ENCODE measurements around the gene CSNK1G1.
"Not testable (repeated sequence)": the region's sequence is repeated elsewhere in the genome, so short reads cannot be mapped to it uniquely, and the experiment has no call there.

Gene CSNK1G1

GRCh38 chr15:64355944-64356709, at the start of gene CSNK1G1:
Gene CSNK1G1 (minus strand): TSS chr15:64356173. CDS start chr15:64300499, 55,674 bp downstream.
- peak; percentile 93 for DNase-seq

GRCh38 chr15:64400583-64400982, 44.6 kb upstream of the CSNK1G1 start:
- DNase-seq: no peak

- DNase-seq: no peak
Observed at GRCh38 chr15:64398575-64398974, 42.6 kb upstream of the CSNK1G1 start.

GRCh38 chr15:64396789-64397188, 40.8 kb upstream of the CSNK1G1 start:
- no peak for DNase-seq

GRCh38 chr15:64392471-64392870, 36.5 kb upstream of the CSNK1G1 start:
- DNase-seq: not testable (repeated sequence)

- DNase-seq: no peak
Observed at GRCh38 chr15:64389036-64389435, 33.1 kb upstream of the CSNK1G1 start.

- peak; percentile 93 to 95 for DNase-seq
Observed at GRCh38 chr15:64387562-64388168, 31.7 kb upstream of the CSNK1G1 start, which contains the start of gene TRIP4. Gene TRIP4 (plus strand): TSS chr15:64387836. CDS start chr15:64387864, 28 bp downstream.

- DNase-seq: no peak
Observed at GRCh38 chr15:64386291-64386690, 30.3 kb upstream of the CSNK1G1 start.

GRCh38 chr15:64383760-64384159, 27.8 kb upstream of the CSNK1G1 start:
- no peak for DNase-seq

GRCh38 chr15:64381000-64381751, 25.2 kb upstream of the CSNK1G1 start, which contains the start of gene PCLAF:
Gene PCLAF (minus strand): TSS chr15:64381441. CDS start chr15:64381371, 70 bp downstream.
- peak; percentile 86 to 87 for DNase-seq

GRCh38 chr15:64380130-64380870, 24.3 kb upstream of the CSNK1G1 start:
- not testable (repeated sequence) for DNase-seq

- no peak for DNase-seq
Observed at GRCh38 chr15:64379216-64379960, 23.4 kb upstream of the CSNK1G1 start.

- no peak for DNase-seq
Observed at GRCh38 chr15:64373360-64373759, 17.4 kb upstream of the CSNK1G1 start.

GRCh38 chr15:64371383-64371782, 15.4 kb upstream of the CSNK1G1 start:
- DNase-seq: not testable (repeated sequence)

GRCh38 chr15:64369078-64369607, 13.2 kb upstream of the CSNK1G1 start:
- no peak for DNase-seq

GRCh38 chr15:64361259-64361658, 5.3 kb upstream of the CSNK1G1 start:
- no peak for DNase-seq

GRCh38 chr15:64356710-64357040, 702 bp upstream of the CSNK1G1 start:
- no peak for DNase-seq

GRCh38 chr15:64355348-64355943, 527 bp downstream of the CSNK1G1 start:
- DNase-seq: peak; percentile 51 to 70

GRCh38 chr15:64354688-64355344, 1.2 kb downstream of the CSNK1G1 start:
- DNase-seq: no peak

GRCh38 chr15:64351265-64351664, 4.7 kb downstream of the CSNK1G1 start:
- DNase-seq: no peak

- no peak for DNase-seq
Observed at GRCh38 chr15:64349375-64349774, 6.6 kb downstream of the CSNK1G1 start.

All from activated CD4-positive, alpha-beta T cell treated with anti-CD3 and anti-CD28 coated beads for 4 hours (primary cell).